Activated CD4-positive, alpha-beta T cell treated with anti-CD3 and anti-CD28 coated beads, Interleukin-2, amount 10 ng/mL, durations not matched to agents 24 days and 14 days (primary cell): ENCODE measurements around the gene KCTD6. TPM values are rescaled to one million over a fixed set of nuclear protein-coding genes. Genes with fewer than 3 reads are reported as not detected.

Experiments used
- DNase-seq: peaks from one replicate; pipeline ENCODE4 v3.0.0; 2022
- H3K27ac Mint-ChIP-seq: one replicate; pipeline ENCODE4 v1.8.0; 2022; ENCODE audit warnings: mild to moderate bottlenecking, mixed read lengths
- H3K27me3 Mint-ChIP-seq: one replicate; pipeline ENCODE4 v1.8.0; 2022; ENCODE audit warnings: mixed read lengths
- H3K36me3 Mint-ChIP-seq: one replicate; pipeline ENCODE4 v1.8.0; 2022; ENCODE audit warnings: low read depth, mild to moderate bottlenecking, mixed read lengths
- H3K4me1 Mint-ChIP-seq: one replicate; pipeline ENCODE4 v1.8.0; 2021; ENCODE audit warnings: mixed read lengths
- H3K4me3 Mint-ChIP-seq: one replicate; pipeline ENCODE4 v1.8.0; 2022; ENCODE audit warnings: mild to moderate bottlenecking, moderate library complexity, mixed read lengths
- H3K9me3 Mint-ChIP-seq: one replicate; pipeline ENCODE4 v1.8.0; 2021; ENCODE audit warnings: mixed read lengths
- intact Hi-C: fragments of 100-400 bp; cut with micrococcal nuclease; formaldehyde crosslinking; loops from one replicate; pipeline ENCODE4 v1.15.1; 2023
- total RNA-seq: library from RNA; stranded (reverse); gene quantifications from 2 replicates; pipeline ENCODE4 v1.2.3, GENCODE V29; 2022

KCTD6 gene
- total RNA-seq, 1 donor from 2014 or later, result 6.3 TPM

DNA sequence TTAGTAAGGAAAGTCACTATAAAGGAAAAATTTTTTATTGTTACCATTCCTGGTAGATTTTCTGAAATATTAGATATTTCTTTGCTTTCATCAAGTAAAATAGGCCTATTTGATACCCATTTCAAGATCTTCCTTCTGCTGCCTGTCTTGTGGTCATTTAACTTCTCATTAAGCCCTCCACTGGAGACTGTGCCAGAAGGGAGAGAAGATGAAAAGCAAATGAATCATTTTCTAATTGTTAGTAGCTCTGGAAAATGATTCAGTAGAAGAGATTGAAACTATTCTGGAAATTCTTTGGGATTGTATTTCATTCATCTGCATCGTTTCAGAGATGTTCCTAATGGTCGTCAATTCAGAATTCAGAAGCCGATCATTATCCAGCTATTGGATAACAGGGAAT, 3.2 kb downstream of the KCTD6 start:
- Mint-ChIP-seq H3K9me3 (no peaks in the 10 kb centered on the region), H3K4me3 (no peak overlapping the region), H3K27me3 (peaks cover 12% of the 10 kb centered on the region), H3K36me3 (peaks cover 11% of the 10 kb centered on the region), H3K27ac (no peak overlapping the region), H3K4me1 (peaks cover 23% of the 10 kb centered on the region)
- DNase-seq, result no peak
- intact Hi-C loops, result no loop called here

GRCh38 chr3:58496206-58496857, 4.4 kb downstream of the KCTD6 start:
- no peak for DNase-seq
- no peak overlapping the region for H3K27ac Mint-ChIP-seq
- H3K4me1 Mint-ChIP-seq, result peaks cover 22% of the 10 kb centered on the region
- H3K36me3 Mint-ChIP-seq, result peaks cover 18% of the 10 kb centered on the region
- H3K9me3 Mint-ChIP-seq, result no peaks in the 10 kb centered on the region
- peaks cover 11% of the 10 kb centered on the region for H3K27me3 Mint-ChIP-seq
- H3K4me3 Mint-ChIP-seq, result no peak overlapping the region
- intact Hi-C loops, result no loop called here

DNA sequence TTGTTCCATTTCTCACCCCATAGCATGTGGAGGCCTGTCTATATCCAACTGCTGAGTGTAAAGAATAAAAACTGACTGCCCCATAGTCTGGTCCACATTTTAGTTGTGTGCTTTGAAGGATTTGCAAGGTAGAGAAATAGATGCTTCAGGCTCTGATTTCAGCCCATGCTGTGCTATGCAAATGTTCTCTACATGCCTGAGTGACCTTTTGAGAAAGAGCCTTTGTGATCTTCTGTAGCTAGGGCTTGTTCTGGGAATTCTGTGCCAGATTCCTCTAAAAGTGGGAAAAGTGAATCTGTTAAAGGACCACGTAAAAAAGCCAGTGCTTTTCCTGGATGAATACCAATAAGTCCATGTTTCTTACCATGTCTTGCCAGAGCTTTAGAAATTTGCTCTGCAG, 5.2 kb downstream of the KCTD6 start:
- DNase-seq, result no peak
- Mint-ChIP-seq H3K4me1 (peaks cover 20% of the 10 kb centered on the region), H3K27ac (no peak overlapping the region), H3K9me3 (no peaks in the 10 kb centered on the region), H3K4me3 (no peak overlapping the region), H3K36me3 (peaks cover 22% of the 10 kb centered on the region), H3K27me3 (peaks cover 9% of the 10 kb centered on the region)
- intact Hi-C loops, result no loop called here

- Mint-ChIP-seq H3K36me3 (peaks cover 23% of the 10 kb centered on the region), H3K27me3 (no peaks in the 10 kb centered on the region), H3K27ac (no peak overlapping the region), H3K9me3 (no peaks in the 10 kb centered on the region), H3K4me1 (peaks cover 3% of the 10 kb centered on the region), H3K4me3 (no peak overlapping the region)
- intact Hi-C loops, result no loop called here
- no peak for DNase-seq
Measured at GRCh38 chr3:58502872-58503271, 11.0 kb downstream of the KCTD6 start.

GRCh38 chr3:58507356-58508078, 15.6 kb downstream of the KCTD6 start:
- Mint-ChIP-seq H3K27me3 (no peaks in the 10 kb centered on the region), H3K27ac (no peak overlapping the region), H3K9me3 (no peaks in the 10 kb centered on the region), H3K36me3 (peaks cover 3% of the 10 kb centered on the region), H3K4me3 (no peak overlapping the region), H3K4me1 (no peaks in the 10 kb centered on the region)
- intact Hi-C loops, result no loop called here
- DNase-seq, result no peak

GRCh38 chr3:58508437-58508836, 16.5 kb downstream of the KCTD6 start:
- Mint-ChIP-seq H3K4me3 (no peak overlapping the region), H3K4me1 (no peaks in the 10 kb centered on the region), H3K9me3 (no peaks in the 10 kb centered on the region), H3K27me3 (no peaks in the 10 kb centered on the region), H3K36me3 (no peaks in the 10 kb centered on the region), H3K27ac (no peak overlapping the region)
- intact Hi-C loops, result no loop called here
- no peak for DNase-seq

DNA sequence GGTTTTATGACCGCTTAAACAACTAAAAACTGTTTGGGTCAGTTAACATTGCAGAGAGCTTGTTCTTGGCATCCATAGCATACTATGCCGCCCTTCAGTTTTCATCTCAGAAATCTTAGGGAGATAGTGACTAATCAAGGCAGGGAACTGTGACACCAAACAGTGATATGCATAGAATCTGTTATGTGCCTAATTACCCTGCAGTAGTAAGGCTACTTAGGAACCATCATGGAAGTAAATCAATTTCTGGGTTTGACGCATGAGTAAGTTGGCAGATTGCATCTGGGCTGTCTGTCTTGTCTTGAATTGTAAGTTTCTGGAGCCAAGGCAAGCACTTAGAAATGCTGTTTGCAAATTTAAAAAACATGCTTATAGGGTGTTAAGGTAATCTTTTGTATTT, 22.5 kb downstream of the KCTD6 start:
- H3K9me3 Mint-ChIP-seq, result no peaks in the 10 kb centered on the region
- intact Hi-C loops, result no loop called here
- no peaks in the 10 kb centered on the region for H3K36me3 Mint-ChIP-seq
- H3K4me3 Mint-ChIP-seq, result no peak overlapping the region
- H3K27ac Mint-ChIP-seq, result no peak overlapping the region
- DNase-seq, result no peak
- H3K4me1 Mint-ChIP-seq, result no peaks in the 10 kb centered on the region
- H3K27me3 Mint-ChIP-seq, result peaks cover 3% of the 10 kb centered on the region

DNA sequence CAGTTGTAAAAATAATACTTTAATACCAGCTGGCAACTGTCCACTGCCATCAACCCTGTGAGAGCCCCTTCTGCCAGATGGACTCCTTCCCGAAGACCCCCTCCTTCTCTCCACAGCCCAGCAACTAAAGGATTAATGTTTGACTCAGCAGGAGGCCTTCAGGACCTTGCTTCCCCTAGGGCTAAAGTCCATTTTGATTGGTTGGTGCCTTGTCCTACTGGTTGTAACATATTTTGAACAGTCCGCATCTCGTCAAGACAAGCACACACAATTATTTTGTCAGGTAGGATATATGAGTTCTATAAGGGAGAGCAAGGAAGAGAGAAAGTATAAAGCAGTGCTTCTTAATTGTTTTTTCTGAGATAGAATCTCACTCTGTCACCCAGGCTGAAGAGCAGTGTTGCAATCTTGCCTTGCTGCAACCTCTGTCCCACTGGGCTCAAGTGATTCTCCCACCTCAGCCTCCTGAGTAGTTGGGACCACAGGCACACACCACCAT, 26.4 kb downstream of the KCTD6 start:
- intact Hi-C loops, result no loop called here
- no peaks in the 10 kb centered on the region for H3K36me3 Mint-ChIP-seq

GRCh38 chr3:58519668-58520402, 27.9 kb downstream of the KCTD6 start:
- Mint-ChIP-seq H3K27me3 (peaks cover 3% of the 10 kb centered on the region), H3K9me3 (no peaks in the 10 kb centered on the region), H3K36me3 (no peaks in the 10 kb centered on the region), H3K4me3 (no peak overlapping the region), H3K4me1 (no peaks in the 10 kb centered on the region), H3K27ac (no peak overlapping the region)
- intact Hi-C loops, result no loop called here
- DNase-seq, result no peak

More for the DNA sequence above, 26.4 kb downstream of the KCTD6 start:
- Mint-ChIP-seq H3K27ac (no peak overlapping the region), H3K9me3 (no peaks in the 10 kb centered on the region), H3K4me1 (no peaks in the 10 kb centered on the region), H3K4me3 (no peak overlapping the region), H3K27me3 (peaks cover 3% of the 10 kb centered on the region)
- no peak for DNase-seq

DNA sequence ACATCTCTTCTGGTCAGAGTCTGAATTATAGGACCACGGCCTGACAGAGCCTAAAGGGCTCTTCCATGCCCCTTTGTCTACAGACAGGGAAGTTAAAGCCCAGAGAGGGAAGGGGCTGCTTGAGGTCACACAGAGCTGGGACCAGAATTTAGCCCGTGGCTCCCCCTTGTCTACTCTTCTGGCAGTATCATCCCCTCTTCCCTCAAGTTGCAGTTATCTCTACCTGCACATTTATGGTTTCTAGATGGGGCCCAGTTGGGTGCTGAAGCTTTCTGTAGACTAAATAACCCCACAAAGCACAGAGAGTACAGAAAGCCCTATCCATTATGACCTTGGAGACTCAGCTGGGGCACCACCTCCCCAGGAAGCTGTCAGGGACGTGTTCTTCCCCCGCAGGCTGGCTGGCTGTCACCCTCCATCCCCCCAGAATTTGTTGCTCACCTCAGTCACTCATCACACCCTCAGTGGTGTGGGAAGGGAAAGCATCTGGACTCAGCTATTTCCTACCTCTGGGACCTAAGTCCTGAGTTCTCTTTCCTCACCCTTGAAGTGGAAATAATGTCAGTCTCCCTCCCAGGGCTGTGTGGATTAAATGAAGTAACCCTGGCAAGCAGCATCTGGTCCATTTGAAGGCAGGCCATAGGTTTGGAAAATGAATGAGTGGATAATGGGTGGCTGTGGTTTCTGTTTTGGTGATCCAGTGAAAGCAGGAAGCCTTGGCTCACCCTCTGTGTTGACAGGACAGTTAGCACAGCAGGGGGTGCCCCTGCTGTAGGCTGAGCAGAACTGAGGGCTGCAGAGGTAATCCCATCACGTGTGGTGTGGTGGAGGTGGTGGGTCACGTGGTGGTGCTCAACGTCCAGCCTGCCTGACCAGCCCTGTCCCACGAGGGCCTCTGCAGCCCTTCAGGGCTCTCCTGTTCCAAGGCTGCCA, 28.8 kb downstream of the KCTD6 start:
- intact Hi-C loops, result no loop called here
- no peaks in the 10 kb centered on the region for H3K9me3 Mint-ChIP-seq
- no peak for DNase-seq
- no peak overlapping the region for H3K4me3 Mint-ChIP-seq
- H3K27me3 Mint-ChIP-seq, result peaks cover 3% of the 10 kb centered on the region
- H3K36me3 Mint-ChIP-seq, result no peaks in the 10 kb centered on the region
- no peaks in the 10 kb centered on the region for H3K4me1 Mint-ChIP-seq
- no peak overlapping the region for H3K27ac Mint-ChIP-seq

DNA sequence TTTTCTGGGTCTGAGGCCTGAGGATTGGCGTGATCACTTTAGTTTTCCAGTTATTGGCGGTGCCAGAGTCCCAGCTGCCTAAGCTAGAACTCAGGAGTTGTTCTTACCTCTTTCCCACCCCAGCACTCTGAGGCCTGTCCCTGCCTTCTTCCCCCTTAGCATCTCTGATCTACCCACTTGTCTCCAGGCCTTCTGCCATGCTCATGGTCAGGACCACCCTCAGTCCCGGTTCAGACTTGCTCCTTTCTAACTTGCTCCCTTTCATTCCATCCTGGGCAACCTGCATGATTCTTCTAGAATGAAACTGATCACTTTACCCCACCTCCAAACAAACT, 29.4 kb downstream of the KCTD6 start:
- no peak overlapping the region for H3K27ac Mint-ChIP-seq
- no peaks in the 10 kb centered on the region for H3K4me1 Mint-ChIP-seq
- H3K9me3 Mint-ChIP-seq, result no peaks in the 10 kb centered on the region
- intact Hi-C loops, result no loop called here
- H3K4me3 Mint-ChIP-seq, result no peak overlapping the region
- peaks cover 3% of the 10 kb centered on the region for H3K27me3 Mint-ChIP-seq
- no peak for DNase-seq
- H3K36me3 Mint-ChIP-seq, result no peaks in the 10 kb centered on the region

DNA sequence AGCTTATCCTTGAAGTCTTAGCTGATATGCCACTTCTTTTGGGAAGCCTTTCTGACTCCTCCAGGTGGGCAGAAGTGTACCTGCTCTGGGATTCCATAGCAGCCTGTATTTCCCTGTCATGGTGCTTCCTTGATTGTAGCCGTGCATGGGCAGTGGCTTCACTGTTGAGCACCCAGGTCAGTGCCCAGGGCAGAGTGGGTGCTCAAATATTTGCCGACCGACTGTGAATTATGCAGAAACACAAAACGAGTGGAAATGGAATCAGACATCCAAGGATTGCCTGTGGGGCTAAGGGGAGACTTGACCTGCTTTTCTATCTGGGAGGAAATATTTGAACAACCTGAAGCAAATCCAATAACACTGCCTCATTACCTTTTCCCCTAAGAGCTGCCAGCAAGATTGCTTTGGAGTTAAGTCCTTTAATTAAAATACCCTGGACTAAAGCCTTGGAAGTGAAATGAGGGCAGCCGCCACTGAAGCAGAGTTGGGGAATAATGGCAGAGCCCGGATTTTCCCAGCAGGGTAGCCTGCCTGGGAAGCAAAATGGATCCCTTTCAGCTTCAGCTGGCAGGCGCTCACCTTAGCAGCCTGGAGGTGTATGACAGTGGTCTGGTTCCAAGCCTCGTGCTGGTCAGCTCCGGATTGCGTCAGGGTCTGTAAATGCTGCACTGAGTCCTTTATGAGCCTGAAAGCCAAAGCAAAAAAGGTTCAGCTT, 30.2 kb downstream of the KCTD6 start:
- H3K27ac Mint-ChIP-seq, result no peak overlapping the region
- DNase-seq, result no peak
- intact Hi-C loops, result no loop called here
- H3K4me3 Mint-ChIP-seq, result no peak overlapping the region
- no peaks in the 10 kb centered on the region for H3K36me3 Mint-ChIP-seq
- no peaks in the 10 kb centered on the region for H3K9me3 Mint-ChIP-seq
- peaks cover under 1% of the 10 kb centered on the region for H3K27me3 Mint-ChIP-seq
- H3K4me1 Mint-ChIP-seq, result no peaks in the 10 kb centered on the region
